IgD-negative memory B cell (primary cell): ENCODE measurements around the gene SH3BGRL. TPM values are rescaled to one million over a fixed set of nuclear protein-coding genes. Genes with fewer than 3 reads are reported as not detected.
A peak's percentile ranks its signal among the peaks of the same experiment; 100 is the strongest.

Experiments used
- H3K27ac Mint-ChIP-seq, 3 donors: one replicate each; pipeline ENCODE4 v1.8.0; 2020 to 2022; ENCODE audit warnings: mild to moderate bottlenecking in 3 of 3, mixed read lengths in 3 of 3, moderate library complexity in 1 of 3
- H3K27me3 Mint-ChIP-seq: one replicate; pipeline ENCODE4 v1.8.0; 2021; ENCODE audit warnings: mixed read lengths
- H3K36me3 Mint-ChIP-seq: one replicate; pipeline ENCODE4 v1.8.0; 2020; ENCODE audit warnings: mild to moderate bottlenecking, mixed read lengths
- H3K4me1 Mint-ChIP-seq, 3 donors: one replicate each; pipeline ENCODE4 v1.8.0; 2020 to 2022; ENCODE audit warnings: mixed read lengths in 3 of 3, mild to moderate bottlenecking in 1 of 3
- H3K4me3 Mint-ChIP-seq, 4 donors: one replicate each; pipeline ENCODE4 v1.8.0; 2020 to 2022; ENCODE audit warnings: mild to moderate bottlenecking in 4 of 4, mixed read lengths in 4 of 4, moderate library complexity in 3 of 4
- H3K9me3 Mint-ChIP-seq, 3 donors: one replicate each; pipeline ENCODE4 v1.8.0; 2020 to 2021; ENCODE audit warnings: mixed read lengths in 3 of 3, mild to moderate bottlenecking in 1 of 3
- polyA plus RNA-seq: library from polyadenylated mRNA; unstranded; fragments of 300-500 nt; fragmentation: Illumina TruSeq; gene quantifications from one replicate; pipeline ENCODE4 v1.2.3, GENCODE V29; 2021

Gene SH3BGRL
- polyA plus RNA-seq: 255 TPM

GRCh38 chrX:81201671-81202455 lies at the start of gene SH3BGRL, which contains the start of gene HMGN5:
Gene SH3BGRL, plus strand, starts transcription at chrX:81202102. Its CDS starts 99 bp downstream, at chrX:81202201.
Gene HMGN5, minus strand, starts transcription at chrX:81201913. Its CDS starts 80,364 bp downstream, at chrX:81121549.
- H3K4me3 Mint-ChIP-seq: peak within 1 kb of the TSS; percentile 95 to 98 (median 96)
- H3K4me1 Mint-ChIP-seq: peaks cover 25 to 40% (median 37%) of the 10 kb centered on the region in 3 donors
- no peaks in the 10 kb centered on the region for H3K27me3 Mint-ChIP-seq
- no peaks in the 10 kb centered on the region for H3K9me3 Mint-ChIP-seq
- H3K27ac Mint-ChIP-seq: peak within 1 kb of the TSS; percentile 85 to 97 (median 94)
- H3K36me3 Mint-ChIP-seq: peaks cover 3% of the 10 kb centered on the region

GRCh38 chrX:81168391-81168790 lies 33.5 kb upstream of the SH3BGRL start:
- no peaks in the 10 kb centered on the region for H3K27me3 Mint-ChIP-seq
- H3K4me1 Mint-ChIP-seq: no peaks in the 10 kb centered on the region
- no peaks in the 10 kb centered on the region for H3K36me3 Mint-ChIP-seq
- H3K9me3 Mint-ChIP-seq: no peaks in the 10 kb centered on the region
- no peak overlapping the region for H3K27ac Mint-ChIP-seq
- no peak overlapping the region for H3K4me3 Mint-ChIP-seq

GRCh38 chrX:81174286-81174685 lies 27.6 kb upstream of the SH3BGRL start:
- Mint-ChIP-seq H3K27me3 (no peaks in the 10 kb centered on the region), H3K27ac (no peak overlapping the region), H3K9me3 (peaks cover 0 to 2% (median 1%) of the 10 kb centered on the region in 3 donors), H3K4me3 (no peak overlapping the region), H3K4me1 (no peaks in the 10 kb centered on the region), H3K36me3 (peaks cover 1% of the 10 kb centered on the region)

- no peaks in the 10 kb centered on the region for H3K27me3 Mint-ChIP-seq
- no peak overlapping the region for H3K27ac Mint-ChIP-seq
- H3K9me3 Mint-ChIP-seq: peaks cover 0 to 2% (median 0%) of the 10 kb centered on the region in 3 donors
- H3K36me3 Mint-ChIP-seq: peaks cover 2% of the 10 kb centered on the region
- no peak overlapping the region for H3K4me3 Mint-ChIP-seq
- peaks cover 4 to 9% (median 8%) of the 10 kb centered on the region in 3 donors for H3K4me1 Mint-ChIP-seq
Measured at GRCh38 chrX:81195259-81195658, 6.6 kb upstream of the SH3BGRL start.

- Mint-ChIP-seq H3K9me3 (peaks cover 0 to 2% (median 0%) of the 10 kb centered on the region in 3 donors), H3K27me3 (no peaks in the 10 kb centered on the region), H3K27ac (no peak overlapping the region), H3K4me1 (peaks cover 4 to 9% (median 9%) of the 10 kb centered on the region in 3 donors), H3K36me3 (peaks cover 2% of the 10 kb centered on the region), H3K4me3 (peak overlapping the region in 1 of 4 donors; percentile 3)
Measured at GRCh38 chrX:81195712-81196111, 6.2 kb upstream of the SH3BGRL start.

GRCh38 chrX:81201071-81201470 lies 831 bp upstream of the SH3BGRL start:
- Mint-ChIP-seq H3K36me3 (peaks cover 3% of the 10 kb centered on the region), H3K4me1 (peaks cover 21 to 33% (median 32%) of the 10 kb centered on the region in 3 donors), H3K27ac (peak overlapping the region; percentile 85 to 97 (median 94))

GRCh38 chrX:81202456-81202819 lies 536 bp downstream of the SH3BGRL start:
- Mint-ChIP-seq H3K4me1 (peaks cover 25 to 43% (median 37%) of the 10 kb centered on the region in 3 donors), H3K27me3 (no peaks in the 10 kb centered on the region), H3K36me3 (peaks cover 3% of the 10 kb centered on the region), H3K9me3 (no peaks in the 10 kb centered on the region), H3K4me3 (peak overlapping the region; percentile 95 to 98 (median 96)), H3K27ac (peak overlapping the region; percentile 85 to 97 (median 94))

More at GRCh38 chrX:81201071-81201470, 831 bp upstream of the SH3BGRL start:
- peaks cover 0 to 2% (median 0%) of the 10 kb centered on the region in 3 donors for H3K9me3 Mint-ChIP-seq
- no peaks in the 10 kb centered on the region for H3K27me3 Mint-ChIP-seq
- H3K4me3 Mint-ChIP-seq: peak overlapping the region; percentile 95 to 98 (median 96)

GRCh38 chrX:81202943-81203342 lies 1.0 kb downstream of the SH3BGRL start:
- Mint-ChIP-seq H3K36me3 (peaks cover 3% of the 10 kb centered on the region), H3K27me3 (no peaks in the 10 kb centered on the region), H3K4me3 (peak overlapping the region; percentile 95 to 98 (median 96)), H3K9me3 (no peaks in the 10 kb centered on the region), H3K4me1 (peaks cover 28 to 44% (median 37%) of the 10 kb centered on the region in 3 donors), H3K27ac (peak overlapping the region; percentile 85 to 97 (median 94))

- no peaks in the 10 kb centered on the region for H3K27me3 Mint-ChIP-seq
- peaks cover 3% of the 10 kb centered on the region for H3K36me3 Mint-ChIP-seq
- no peaks in the 10 kb centered on the region for H3K9me3 Mint-ChIP-seq
- peaks cover 28 to 44% (median 28%) of the 10 kb centered on the region in 3 donors for H3K4me1 Mint-ChIP-seq
- peak overlapping the region in 1 of 3 donors; percentile 21 for H3K27ac Mint-ChIP-seq
- peak overlapping the region in 3 of 4 donors; percentile 1 to 59 (median 36) for H3K4me3 Mint-ChIP-seq
Measured at GRCh38 chrX:81205551-81205950, 3.6 kb downstream of the SH3BGRL start.

- peak overlapping the region in 1 of 4 donors; percentile 59 for H3K4me3 Mint-ChIP-seq
- H3K27me3 Mint-ChIP-seq: no peaks in the 10 kb centered on the region
- peak overlapping the region in 1 of 3 donors; percentile 21 for H3K27ac Mint-ChIP-seq
- H3K9me3 Mint-ChIP-seq: no peaks in the 10 kb centered on the region
- peaks cover 24 to 40% (median 24%) of the 10 kb centered on the region in 3 donors for H3K4me1 Mint-ChIP-seq
- peaks cover 4% of the 10 kb centered on the region for H3K36me3 Mint-ChIP-seq
Measured at GRCh38 chrX:81206476-81206875, 4.6 kb downstream of the SH3BGRL start.

GRCh38 chrX:81208916-81209315 lies 7.0 kb downstream of the SH3BGRL start:
- no peaks in the 10 kb centered on the region for H3K27me3 Mint-ChIP-seq
- H3K36me3 Mint-ChIP-seq: peaks cover 4% of the 10 kb centered on the region
- no peaks in the 10 kb centered on the region for H3K9me3 Mint-ChIP-seq
- H3K27ac Mint-ChIP-seq: no peak overlapping the region
- H3K4me1 Mint-ChIP-seq: peaks cover 13 to 36% (median 21%) of the 10 kb centered on the region in 3 donors
- no peak overlapping the region for H3K4me3 Mint-ChIP-seq

GRCh38 chrX:81215685-81216084 lies 13.8 kb downstream of the SH3BGRL start:
- Mint-ChIP-seq H3K4me3 (no peak overlapping the region), H3K27me3 (no peaks in the 10 kb centered on the region), H3K9me3 (no peaks in the 10 kb centered on the region), H3K36me3 (peaks cover 5% of the 10 kb centered on the region), H3K4me1 (peaks cover 12 to 25% (median 21%) of the 10 kb centered on the region in 3 donors), H3K27ac (no peak overlapping the region)

GRCh38 chrX:81229229-81229628 lies 27.3 kb downstream of the SH3BGRL start:
- Mint-ChIP-seq H3K27ac (no peak overlapping the region), H3K4me3 (no peak overlapping the region), H3K4me1 (peaks cover 0 to 13% (median 8%) of the 10 kb centered on the region in 3 donors), H3K9me3 (no peaks in the 10 kb centered on the region), H3K27me3 (no peaks in the 10 kb centered on the region), H3K36me3 (peaks cover 2% of the 10 kb centered on the region)

GRCh38 chrX:81229901-81230300 lies 28.0 kb downstream of the SH3BGRL start:
- H3K27me3 Mint-ChIP-seq: no peaks in the 10 kb centered on the region
- no peaks in the 10 kb centered on the region for H3K9me3 Mint-ChIP-seq
- H3K27ac Mint-ChIP-seq: peak overlapping the region in 1 of 3 donors; percentile 32
- peaks cover 2% of the 10 kb centered on the region for H3K36me3 Mint-ChIP-seq
- peaks cover 0 to 13% (median 8%) of the 10 kb centered on the region in 3 donors for H3K4me1 Mint-ChIP-seq
- H3K4me3 Mint-ChIP-seq: peak overlapping the region in 1 of 4 donors; percentile 26

- Mint-ChIP-seq H3K27ac (no peak overlapping the region), H3K27me3 (no peaks in the 10 kb centered on the region), H3K36me3 (no peaks in the 10 kb centered on the region), H3K9me3 (no peaks in the 10 kb centered on the region), H3K4me1 (peaks cover 0 to 13% (median 5%) of the 10 kb centered on the region in 3 donors), H3K4me3 (no peak overlapping the region)
Measured at GRCh38 chrX:81231476-81231875, 29.6 kb downstream of the SH3BGRL start.
